Gastrocnemius medialis (tissue), 4 donors: Measurements from ENCODE around the gene ADCYAP1R1.

Experiments used
- CTCF ChIP-seq, 5 experiments: fragments of 450-650 bp in 3 of 5; fragments of 200-600 bp in 2 of 5; sonication (generic) in 2 of 5; IDR thresholded peaks in 4 of 5; conservative IDR thresholded peaks in 1 of 5; 1 replicate in 4 of 5; 2 replicates in 1 of 5; pipeline ENCODE4 v1.5.1; 2016 to 2019; ENCODE audit warnings: antibody characterized with exemption in 5 of 5, mild to moderate bottlenecking in 3 of 5, moderate library complexity in 3 of 5
- POLR2A ChIP-seq, 2 donors: fragments of 450-650 bp; IDR thresholded peaks; one replicate each; pipeline ENCODE4 v1.6.1; 2017; ENCODE audit warnings: antibody characterized with exemption in 2 of 2, mild to moderate bottlenecking in 2 of 2, moderate library complexity in 2 of 2

- no peak for TF ChIP-seq CTCF (IDR thresholded peaks at IDR 0.05 in 4 of 5, conservative IDR thresholded peaks at IDR 0.05 in 1 of 5)
- no peak for TF ChIP-seq POLR2A (IDR thresholded peaks at IDR 0.05)
These were observed 52.5 kb downstream of the ADCYAP1R1 start for GRCh38 chr7:31104361-31105255.
